GM12878 (cell line): ENCODE results near the gene DIRAS1. TPM values are rescaled to one million over a fixed set of nuclear protein-coding genes. Genes with fewer than 3 reads are reported as not detected.

Experiments
- BCLAF1 ChIP-seq: fragments of 450-650 bp; IDR thresholded peaks from 2 replicates; pipeline ENCODE4 v1.6.1; 2017; ENCODE audit warnings: antibody characterized with exemption, mild to moderate bottlenecking, moderate library complexity
- CBX3 ChIP-seq: fragments of 200-600 bp; sonication (generic); IDR thresholded peaks from 2 replicates; pipeline ENCODE4 v1.6.1; 2016; ENCODE audit warnings: low read depth, borderline replicate concordance
- CHD4 ChIP-seq: fragments of 200-600 bp; sonication (generic); IDR thresholded peaks from 2 replicates; pipeline ENCODE4 v1.6.1; 2016; ENCODE audit warnings: mild to moderate bottlenecking
- EP300 ChIP-seq, 2 experiments: fragments of 150-350 bp in 1 of 2; IDR thresholded peaks; 2 replicates each; pipeline ENCODE4 v1.6.1; 2011 to 2012; ENCODE audit warnings: low read depth in 2 of 2, low read length in 2 of 2, borderline replicate concordance in 1 of 2, improper control_type of control experiment in 1 of 2, inconsistent platforms in 1 of 2; ENCODE audit not compliant: control insufficient read depth in 1 of 2
- ETV6 ChIP-seq, 2 experiments: fragments of 450-650 bp in 1 of 2; IDR thresholded peaks in 1 of 2; conservative IDR thresholded peaks in 1 of 2; 2 replicates each; pipeline ENCODE4 v1.6.1; 2014; ENCODE audit warnings: antibody characterized with exemption in 1 of 2, borderline replicate concordance in 1 of 2, low read depth in 1 of 2, mild to moderate bottlenecking in 1 of 2, moderate library complexity in 1 of 2
- FOS ChIP-seq: IDR thresholded peaks from 3 replicates; pipeline ENCODE4 v1.6.1; 2011; ENCODE audit warnings: borderline replicate concordance; ENCODE audit not compliant: insufficient read length; ENCODE audit errors: extremely low read depth
- HDAC2 ChIP-seq: fragments of 200-600 bp; sonication (generic); IDR thresholded peaks from 2 replicates; pipeline ENCODE4 v1.6.1; 2017
- JUND ChIP-seq: IDR thresholded peaks from 2 replicates; pipeline ENCODE4 v1.6.1; 2012; ENCODE audit warnings: low read depth, mild to moderate bottlenecking, low read length, improper control_type of control experiment, moderate library complexity
- MXI1 ChIP-seq: fragments of 150-350 bp; IDR thresholded peaks from 2 replicates; pipeline ENCODE4 v1.6.1; 2011; ENCODE audit warnings: low read depth, mild to moderate bottlenecking, inconsistent platforms, low read length, improper control_type of control experiment
- NR2C1 ChIP-seq: fragments of 450-650 bp; IDR thresholded peaks from 2 replicates; pipeline ENCODE4 v1.6.1; 2017; ENCODE audit warnings: antibody characterized with exemption, mild to moderate bottlenecking, moderate library complexity
- NR2C2 ChIP-seq: IDR thresholded peaks from 2 replicates; pipeline ENCODE4 v1.6.1; 2011; ENCODE audit warnings: borderline replicate concordance, low read depth; ENCODE audit not compliant: control insufficient read depth, insufficient read length
- POLR2AphosphoS2 ChIP-seq: IDR thresholded peaks from 2 replicates; pipeline ENCODE4 v1.6.1; 2011; ENCODE audit warnings: low read depth, mild to moderate bottlenecking, low read length, improper control_type of control experiment, moderate library complexity
- RUNX3 ChIP-seq: IDR thresholded peaks from 2 replicates; pipeline ENCODE4 v1.6.1; 2012; ENCODE audit warnings: low read length, inconsistent platforms
- SREBF2 ChIP-seq: IDR thresholded peaks from 2 replicates; pipeline ENCODE4 v1.6.1; 2012; ENCODE audit warnings: mild to moderate bottlenecking, low read length
- TCF7 ChIP-seq: IDR thresholded peaks from 2 replicates; pipeline ENCODE4 v1.6.1; 2014; ENCODE audit warnings: antibody characterized with exemption, borderline replicate concordance
- YBX1 ChIP-seq: fragments of 450-650 bp; IDR thresholded peaks from 2 replicates; pipeline ENCODE4 v1.6.1; 2016; ENCODE audit warnings: antibody characterized with exemption
- polyA plus RNA-seq, 11 experiments: library from polyadenylated mRNA; depleted of rRNA in 4 of 11; unstranded in 6 of 11; stranded (reverse) in 5 of 11; fragments of >200 nt; fragmentation: Nextera tagmentation in 4 of 11; fragmentation: Illumina TruSeq in 1 of 11; extraction: Ambion mirVana in 4 of 11; extraction: Trizol in 1 of 11; gene quantifications; 1 replicate in 1 of 11; 2 replicates in 10 of 11; pipeline versions ENCODE4 v1.2.1 to v1.2.3, GENCODE V29; 2011 to 2016; ENCODE audit warnings: inconsistent platforms in 2 of 11, missing spikeins in 2 of 11, low read depth in 1 of 11
- total RNA-seq, 4 experiments: library from RNA; depleted of rRNA in 3 of 4; stranded (reverse); fragments of >200 nt in 3 of 4; fragmentation: Illumina TruSeq in 1 of 4; extraction: Trizol in 1 of 4; gene quantifications; 2 replicates each; pipeline versions ENCODE4 v1.2.1 to v1.2.3, GENCODE V29; 2013 to 2021
- TF ChIP-seq, protein P1 (sequence below): IDR thresholded peaks from 2 replicates; pipeline ENCODE4 v1.6.1; 2011; ENCODE audit warnings: borderline replicate concordance, low read depth, mild to moderate bottlenecking, moderate library complexity, mixed read lengths, low read length; ENCODE audit not compliant: insufficient read depth; ENCODE audit errors: extremely low read length
- TF ChIP-seq, protein P2 (sequence below): IDR thresholded peaks from 2 replicates; pipeline ENCODE4 v1.6.1; 2012; ENCODE audit warnings: low read depth, low read length, improper control_type of control experiment
- TF ChIP-seq, protein P3 (sequence below): fragments of 450-650 bp; IDR thresholded peaks from 2 replicates; pipeline ENCODE4 v1.6.1; 2018; ENCODE audit warnings: mild to moderate bottlenecking, low read depth, moderate library complexity; ENCODE audit not compliant: partially characterized antibody
- TF ChIP-seq, protein P4 (sequence below): fragments of 450-650 bp; conservative IDR thresholded peaks from 2 replicates; pipeline ENCODE4 v1.6.1; 2017; ENCODE audit warnings: mild to moderate bottlenecking, moderate library complexity

The DIRAS1 gene
- total and polyA plus RNA-seq, 10 of the 15 experiments (the other 5 are each of a cell fraction or from before 2014, with no cell fraction given), result 0.04 to 0.18 (median 0.08) TPM; not detected in 3

GRCh38 chr19:2739602-2740313, 18.6 kb upstream of the DIRAS1 start, which contains the start of gene SLC39A3 (continued):
- no peak for TF ChIP-seq BCLAF1
- TF ChIP-seq MXI1, result peak; percentile 74
- TF ChIP-seq SREBF2, result no peak
- TF ChIP-seq, protein P1, sequence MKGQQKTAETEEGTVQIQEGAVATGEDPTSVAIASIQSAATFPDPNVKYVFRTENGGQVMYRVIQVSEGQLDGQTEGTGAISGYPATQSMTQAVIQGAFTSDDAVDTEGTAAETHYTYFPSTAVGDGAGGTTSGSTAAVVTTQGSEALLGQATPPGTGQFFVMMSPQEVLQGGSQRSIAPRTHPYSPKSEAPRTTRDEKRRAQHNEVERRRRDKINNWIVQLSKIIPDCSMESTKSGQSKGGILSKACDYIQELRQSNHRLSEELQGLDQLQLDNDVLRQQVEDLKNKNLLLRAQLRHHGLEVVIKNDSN, result peak; percentile 41
- 0 out of 4 replicates have a peak, but pooled peaks of 1 of the 2 experiments have one; percentile 7 for TF ChIP-seq ETV6 (conservative IDR thresholded peaks at IDR 0.05 in 1 of 2, IDR thresholded peaks at IDR 0.05 in 1 of 2; ENCODE audit: borderline replicate concordance in 1 of 2, low read depth in 1 of 2)
- TF ChIP-seq, protein P2, sequence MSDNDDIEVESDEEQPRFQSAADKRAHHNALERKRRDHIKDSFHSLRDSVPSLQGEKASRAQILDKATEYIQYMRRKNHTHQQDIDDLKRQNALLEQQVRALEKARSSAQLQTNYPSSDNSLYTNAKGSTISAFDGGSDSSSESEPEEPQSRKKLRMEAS, result peak; percentile 60
- TF ChIP-seq JUND, result no peak
- peak; percentile 73 for TF ChIP-seq RUNX3
- TF ChIP-seq POLR2AphosphoS2, result no peak
- TF ChIP-seq, protein P3, sequence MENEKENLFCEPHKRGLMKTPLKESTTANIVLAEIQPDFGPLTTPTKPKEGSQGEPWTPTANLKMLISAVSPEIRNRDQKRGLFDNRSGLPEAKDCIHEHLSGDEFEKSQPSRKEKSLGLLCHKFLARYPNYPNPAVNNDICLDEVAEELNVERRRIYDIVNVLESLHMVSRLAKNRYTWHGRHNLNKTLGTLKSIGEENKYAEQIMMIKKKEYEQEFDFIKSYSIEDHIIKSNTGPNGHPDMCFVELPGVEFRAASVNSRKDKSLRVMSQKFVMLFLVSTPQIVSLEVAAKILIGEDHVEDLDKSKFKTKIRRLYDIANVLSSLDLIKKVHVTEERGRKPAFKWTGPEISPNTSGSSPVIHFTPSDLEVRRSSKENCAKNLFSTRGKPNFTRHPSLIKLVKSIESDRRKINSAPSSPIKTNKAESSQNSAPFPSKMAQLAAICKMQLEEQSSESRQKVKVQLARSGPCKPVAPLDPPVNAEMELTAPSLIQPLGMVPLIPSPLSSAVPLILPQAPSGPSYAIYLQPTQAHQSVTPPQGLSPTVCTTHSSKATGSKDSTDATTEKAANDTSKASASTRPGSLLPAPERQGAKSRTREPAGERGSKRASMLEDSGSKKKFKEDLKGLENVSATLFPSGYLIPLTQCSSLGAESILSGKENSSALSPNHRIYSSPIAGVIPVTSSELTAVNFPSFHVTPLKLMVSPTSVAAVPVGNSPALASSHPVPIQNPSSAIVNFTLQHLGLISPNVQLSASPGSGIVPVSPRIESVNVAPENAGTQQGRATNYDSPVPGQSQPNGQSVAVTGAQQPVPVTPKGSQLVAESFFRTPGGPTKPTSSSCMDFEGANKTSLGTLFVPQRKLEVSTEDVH, result peak; percentile 77
- no peak for TF ChIP-seq YBX1
- peak; percentile 68 for TF ChIP-seq NR2C1
- no peak for TF ChIP-seq HDAC2
- peak; percentile 62 for TF ChIP-seq FOS
- TF ChIP-seq, protein P4, sequence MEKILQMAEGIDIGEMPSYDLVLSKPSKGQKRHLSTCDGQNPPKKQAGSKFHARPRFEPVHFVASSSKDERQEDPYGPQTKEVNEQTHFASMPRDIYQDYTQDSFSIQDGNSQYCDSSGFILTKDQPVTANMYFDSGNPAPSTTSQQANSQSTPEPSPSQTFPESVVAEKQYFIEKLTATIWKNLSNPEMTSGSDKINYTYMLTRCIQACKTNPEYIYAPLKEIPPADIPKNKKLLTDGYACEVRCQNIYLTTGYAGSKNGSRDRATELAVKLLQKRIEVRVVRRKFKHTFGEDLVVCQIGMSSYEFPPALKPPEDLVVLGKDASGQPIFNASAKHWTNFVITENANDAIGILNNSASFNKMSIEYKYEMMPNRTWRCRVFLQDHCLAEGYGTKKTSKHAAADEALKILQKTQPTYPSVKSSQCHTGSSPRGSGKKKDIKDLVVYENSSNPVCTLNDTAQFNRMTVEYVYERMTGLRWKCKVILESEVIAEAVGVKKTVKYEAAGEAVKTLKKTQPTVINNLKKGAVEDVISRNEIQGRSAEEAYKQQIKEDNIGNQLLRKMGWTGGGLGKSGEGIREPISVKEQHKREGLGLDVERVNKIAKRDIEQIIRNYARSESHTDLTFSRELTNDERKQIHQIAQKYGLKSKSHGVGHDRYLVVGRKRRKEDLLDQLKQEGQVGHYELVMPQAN, result peak; percentile 70
- TF ChIP-seq NR2C2, result no peak
- no peak for TF ChIP-seq EP300 (IDR thresholded peaks at IDR 0.05; ENCODE audit: borderline replicate concordance in 1 of 2, control insufficient read depth in 1 of 2, low read depth in 2 of 2, low read length in 2 of 2)
- no peak; the same call in none of the 2 replicates for TF ChIP-seq TCF7
- no peak for TF ChIP-seq CHD4
- TF ChIP-seq CBX3, result no peak
